Bronchial epithelial cell (primary cell): ENCODE data around the gene ASCC3. TPM values are rescaled to one million over a fixed set of nuclear protein-coding genes. Genes with fewer than 3 reads are reported as not detected.
"Not testable (repeated sequence)": the region's sequence is repeated elsewhere in the genome, so short reads cannot be mapped to it uniquely, and the experiment has no call there.

ENCODE experiments used
- DNase-seq: peaks from one replicate; pipeline ENCODE4 v3.0.0-alpha.2; 2010; ENCODE audit warnings: low read depth
- FAIRE-seq: peaks from 2 replicates; lab custom pipeline; 2011; peaks lifted over from hg19 to GRCh38; lab: Jason Lieb, UNC
- H3K27me3 ChIP-seq: 2 replicates; pipeline ENCODE4 v1.5.1; 2011; ENCODE audit warnings: low read length; ENCODE audit not compliant: control insufficient read depth, insufficient read depth
- H3K36me3 ChIP-seq: 2 replicates; pipeline ENCODE4 v1.5.1; 2011; ENCODE audit warnings: low read length; ENCODE audit not compliant: control insufficient read depth, insufficient read depth
- H3K4me3 ChIP-seq: 2 replicates; pipeline ENCODE4 v1.5.1; 2011; ENCODE audit warnings: mild to moderate bottlenecking, low read depth, low read length, control low read depth
- total RNA-seq: library from RNA; depleted of rRNA; stranded (reverse); fragments of >200 nt; gene quantifications from 2 replicates; pipeline ENCODE4 v1.2.1, GENCODE V29; 2014
- TF ChIP-seq, protein P1 (sequence below): IDR thresholded peaks from 2 replicates; pipeline ENCODE4 v1.5.1; 2011; ENCODE audit warnings: mild to moderate bottlenecking, moderate library complexity, low read length, control low read depth, inconsistent platforms; ENCODE audit not compliant: insufficient read depth, severe bottlenecking

Gene ASCC3
- total RNA-seq, 1 donor from 2014 or later, result 52.7 TPM

- FAIRE-seq, result no peak
- H3K36me3 ChIP-seq, result no peaks in the 10 kb centered on the region
These were observed 35.5 kb downstream of the ASCC3 start for GRCh38 chr6:100845676-100846075.

DNA sequence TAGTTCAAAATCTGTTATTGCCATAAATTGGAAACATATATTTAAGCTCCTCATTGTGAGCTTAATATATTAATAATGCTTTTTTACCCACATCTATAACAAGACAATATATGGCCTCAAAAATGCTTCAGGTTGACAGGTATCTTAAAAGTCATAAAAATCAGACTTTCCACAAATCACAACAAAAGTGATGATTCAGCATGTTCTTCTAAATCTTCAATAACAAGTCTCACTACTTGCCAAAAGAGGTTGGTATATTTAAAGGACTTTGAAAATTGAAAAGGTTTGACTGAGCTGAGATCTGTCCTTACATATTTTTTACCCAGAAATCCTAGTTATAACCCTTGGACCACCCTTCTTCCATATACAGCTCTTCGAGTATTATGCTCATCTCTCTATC lies 41.7 kb downstream of the ASCC3 start:
- Histone ChIP-seq H3K27me3 (no peaks in the 10 kb centered on the region), H3K36me3 (no peaks in the 10 kb centered on the region), H3K4me3 (no peak overlapping the region)
- DNase-seq, result no peak
- no peak for FAIRE-seq
- TF ChIP-seq, protein P1, sequence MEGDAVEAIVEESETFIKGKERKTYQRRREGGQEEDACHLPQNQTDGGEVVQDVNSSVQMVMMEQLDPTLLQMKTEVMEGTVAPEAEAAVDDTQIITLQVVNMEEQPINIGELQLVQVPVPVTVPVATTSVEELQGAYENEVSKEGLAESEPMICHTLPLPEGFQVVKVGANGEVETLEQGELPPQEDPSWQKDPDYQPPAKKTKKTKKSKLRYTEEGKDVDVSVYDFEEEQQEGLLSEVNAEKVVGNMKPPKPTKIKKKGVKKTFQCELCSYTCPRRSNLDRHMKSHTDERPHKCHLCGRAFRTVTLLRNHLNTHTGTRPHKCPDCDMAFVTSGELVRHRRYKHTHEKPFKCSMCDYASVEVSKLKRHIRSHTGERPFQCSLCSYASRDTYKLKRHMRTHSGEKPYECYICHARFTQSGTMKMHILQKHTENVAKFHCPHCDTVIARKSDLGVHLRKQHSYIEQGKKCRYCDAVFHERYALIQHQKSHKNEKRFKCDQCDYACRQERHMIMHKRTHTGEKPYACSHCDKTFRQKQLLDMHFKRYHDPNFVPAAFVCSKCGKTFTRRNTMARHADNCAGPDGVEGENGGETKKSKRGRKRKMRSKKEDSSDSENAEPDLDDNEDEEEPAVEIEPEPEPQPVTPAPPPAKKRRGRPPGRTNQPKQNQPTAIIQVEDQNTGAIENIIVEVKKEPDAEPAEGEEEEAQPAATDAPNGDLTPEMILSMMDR, result no peak

More at GRCh38 chr6:100845676-100846075, 35.5 kb downstream of the ASCC3 start:
- H3K27me3 ChIP-seq, result no peaks in the 10 kb centered on the region
- DNase-seq, result peak; percentile 40
- no peak overlapping the region for H3K4me3 ChIP-seq
- TF ChIP-seq, protein P1, result no peak

- DNase-seq, result no peak
- no peak for FAIRE-seq
- TF ChIP-seq, protein P1, result no peak
- Histone ChIP-seq H3K36me3 (no peaks in the 10 kb centered on the region), H3K4me3 (no peak overlapping the region), H3K27me3 (no peaks in the 10 kb centered on the region)
These were observed 43.1 kb downstream of the ASCC3 start for GRCh38 chr6:100838011-100838410.

DNA sequence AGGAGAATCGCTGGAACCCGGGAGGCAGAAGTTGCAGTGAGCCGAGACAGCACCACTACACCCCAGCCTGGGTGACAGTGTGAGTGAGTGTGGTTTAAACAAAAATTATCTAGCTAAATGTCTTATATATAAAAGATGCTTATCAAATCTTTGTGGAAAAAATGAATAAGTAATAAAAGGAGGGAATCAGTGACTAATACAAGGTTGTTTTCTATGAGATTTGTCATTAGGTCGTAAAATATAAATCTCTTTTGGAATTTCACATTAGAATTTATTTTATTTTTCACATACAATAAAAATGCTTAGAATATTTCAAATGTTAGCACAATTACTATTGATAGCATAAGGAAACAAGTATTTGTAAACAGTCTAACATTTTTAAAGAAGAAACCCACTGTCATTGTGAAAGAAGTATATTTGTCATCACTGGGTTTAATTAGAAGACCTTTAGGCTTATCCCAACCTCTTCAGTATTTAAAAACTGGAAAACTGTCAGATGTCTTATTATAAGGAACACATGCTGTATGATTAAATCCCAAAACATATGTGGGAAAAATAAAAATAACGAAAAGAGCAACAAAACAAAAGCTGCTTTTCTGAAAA lies 47.1 kb downstream of the ASCC3 start:
- Histone ChIP-seq H3K36me3 (no peaks in the 10 kb centered on the region), H3K4me3 (no peak overlapping the region), H3K27me3 (no peaks in the 10 kb centered on the region)
- DNase-seq, result no peak
- FAIRE-seq, result no peak
- TF ChIP-seq, protein P1, result no peak

GRCh38 chr6:100829077-100829595 lies 52.0 kb downstream of the ASCC3 start:
- not testable (repeated sequence) for DNase-seq, FAIRE-seq, H3K4me3 ChIP-seq, H3K27me3 ChIP-seq, H3K36me3 ChIP-seq

GRCh38 chr6:100823041-100823440 lies 58.1 kb downstream of the ASCC3 start:
- no peaks in the 10 kb centered on the region for H3K36me3 ChIP-seq
- no peaks in the 10 kb centered on the region for H3K27me3 ChIP-seq
- H3K4me3 ChIP-seq, result no peak overlapping the region
- DNase-seq (no peak), FAIRE-seq (no peak)
- TF ChIP-seq, protein P1, result no peak
